ENCODE measurements around the gene ZNF304.

GRCh38 chr19:57389730-57390598 lies 38.9 kb downstream of the ZNF304 start, which contains the start of gene ZNF548:
- TF ChIP-seq CTCF (IDR thresholded peaks at IDR 0.05) (peak in 4 of 6 experiments; percentile 26 to 49 (median 41)), POLR2A (IDR thresholded peaks at IDR 0.05) (peak in 3 of 4 donors; percentile 34 to 60 (median 35))
